GM12892 (cell line): Measurements from ENCODE around the gene SUSD3.

Experiments
- POLR2A ChIP-seq: IDR thresholded peaks from 2 replicates; pipeline ENCODE4 v1.6.1; 2011; ENCODE audit warnings: low read depth, low read length, control low read depth
- POLR2AphosphoS5 ChIP-seq: IDR thresholded peaks from 2 replicates; pipeline ENCODE4 v1.6.1; 2011; ENCODE audit warnings: low read depth, low read length, control low read depth

DNA sequence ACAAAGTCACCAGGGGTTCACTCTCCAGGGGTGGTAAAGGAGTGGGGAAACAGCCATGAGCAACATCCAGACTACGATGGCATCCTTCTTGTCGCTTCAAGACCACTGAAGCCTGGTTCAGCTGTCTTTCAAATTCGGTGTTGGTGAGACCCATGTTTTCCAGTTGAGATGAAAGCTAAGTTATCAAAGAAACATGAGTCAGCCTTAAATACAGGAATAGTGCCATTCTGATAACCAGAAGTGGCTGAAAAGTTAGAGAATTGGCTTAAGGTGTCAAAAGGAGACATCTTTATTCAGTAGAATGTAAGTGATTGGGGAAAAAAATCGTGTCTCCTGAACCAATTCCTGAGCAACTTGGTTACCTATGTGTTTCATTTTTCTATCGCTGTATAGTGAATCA, 30.5 kb downstream of the SUSD3 start:
- TF ChIP-seq POLR2A (no peak), POLR2AphosphoS5 (no peak)
